TTC549 (cell line): ENCODE results near the gene USP1.

Experiments used
- FAIRE-seq: peaks from 2 replicates; lab custom pipeline; 2012; peaks lifted over from hg19 to GRCh38; lab: Jason Lieb, UNC

Gene USP1

GRCh38 chr1:62426237-62426636 lies 10.6 kb upstream of the USP1 start:
- FAIRE-seq: no peak

GRCh38 chr1:62426794-62427193 lies 10.1 kb upstream of the USP1 start:
- no peak for FAIRE-seq

- no peak for FAIRE-seq
Observed at GRCh38 chr1:62428351-62428750, 8.5 kb upstream of the USP1 start.

GRCh38 chr1:62429581-62429980 lies 7.3 kb upstream of the USP1 start:
- FAIRE-seq: no peak

GRCh38 chr1:62433861-62434617 lies 2.8 kb upstream of the USP1 start:
- FAIRE-seq: no peak

GRCh38 chr1:62434618-62435001 lies 2.2 kb upstream of the USP1 start:
- FAIRE-seq: no peak

- FAIRE-seq: no peak
Observed at GRCh38 chr1:62435231-62436038, 1.4 kb upstream of the USP1 start.

- no peak for FAIRE-seq
Observed at GRCh38 chr1:62436039-62436465, 797 bp upstream of the USP1 start.

GRCh38 chr1:62437273-62437940 lies 558 bp downstream of the USP1 start:
- no peak for FAIRE-seq

- FAIRE-seq: no peak
Observed at GRCh38 chr1:62438163-62438562, 1.3 kb downstream of the USP1 start.

- FAIRE-seq: no peak
Observed at GRCh38 chr1:62439652-62440371, 3.0 kb downstream of the USP1 start.

GRCh38 chr1:62444701-62445100 lies 7.9 kb downstream of the USP1 start:
- FAIRE-seq: no peak

GRCh38 chr1:62448221-62448933 lies 11.5 kb downstream of the USP1 start:
- FAIRE-seq: no peak

- no peak for FAIRE-seq
Observed at GRCh38 chr1:62450301-62450700, 13.5 kb downstream of the USP1 start.

- FAIRE-seq: no peak
Observed at GRCh38 chr1:62452951-62453350, 16.1 kb downstream of the USP1 start.

- no peak for FAIRE-seq
Observed at GRCh38 chr1:62457955-62458354, 21.1 kb downstream of the USP1 start.

GRCh38 chr1:62462370-62462769 lies 25.5 kb downstream of the USP1 start:
- no peak for FAIRE-seq

- no peak for FAIRE-seq
Observed at GRCh38 chr1:62467092-62467491, 30.2 kb downstream of the USP1 start.

GRCh38 chr1:62476525-62477219 lies 39.8 kb downstream of the USP1 start:
- FAIRE-seq: no peak

- FAIRE-seq: no peak
Observed at GRCh38 chr1:62481681-62482080, 44.8 kb downstream of the USP1 start.

- FAIRE-seq: no peak
Observed at GRCh38 chr1:62484824-62485468, 48.1 kb downstream of the USP1 start.
